HG02973 (cell line): ENCODE measurements around the gene ATG7.

ENCODE experiments used
- ATAC-seq: cut with Tn5 transposase; IDR thresholded peaks from one replicate; pipeline ENCODE4 v1.9.1; 2021; ENCODE audit warnings: moderate library complexity; ENCODE audit not compliant: unreplicated experiment

ATG7 gene

GRCh38 chr3:11548721-11549131 lies 276.5 kb downstream of the ATG7 start:
- no peak for ATAC-seq

- ATAC-seq, result no peak
These were observed 277.5 kb downstream of the ATG7 start for GRCh38 chr3:11549580-11550140.

GRCh38 chr3:11551036-11551435 lies 278.8 kb downstream of the ATG7 start:
- ATAC-seq, result no peak

- no peak for ATAC-seq
These were observed 280.4 kb downstream of the ATG7 start for GRCh38 chr3:11552289-11553264.

- ATAC-seq, result no peak
These were observed 281.4 kb downstream of the ATG7 start for GRCh38 chr3:11553436-11554235.

GRCh38 chr3:11554236-11554610 lies 282.0 kb downstream of the ATG7 start:
- ATAC-seq, result no peak

GRCh38 chr3:11554666-11555065 lies 282.5 kb downstream of the ATG7 start:
- ATAC-seq, result no peak

GRCh38 chr3:11555211-11555782 lies 283.1 kb downstream of the ATG7 start:
- no peak for ATAC-seq

- ATAC-seq, result no peak
These were observed 283.9 kb downstream of the ATG7 start for GRCh38 chr3:11555881-11556633.

- no peak for ATAC-seq
These were observed 284.9 kb downstream of the ATG7 start for GRCh38 chr3:11556851-11557644.

GRCh38 chr3:11558002-11558401 lies 285.8 kb downstream of the ATG7 start:
- ATAC-seq, result no peak

- no peak for ATAC-seq
These were observed 286.3 kb downstream of the ATG7 start for GRCh38 chr3:11558411-11558903.

GRCh38 chr3:11558918-11559815 lies 287.0 kb downstream of the ATG7 start:
- ATAC-seq, result no peak

- no peak for ATAC-seq
These were observed 287.8 kb downstream of the ATG7 start for GRCh38 chr3:11559816-11560633.

- ATAC-seq, result no peak
These were observed 288.5 kb downstream of the ATG7 start for GRCh38 chr3:11560746-11561145.

GRCh38 chr3:11562277-11562881 lies 290.2 kb downstream of the ATG7 start:
- ATAC-seq, result no peak

- ATAC-seq, result no peak
These were observed 291.1 kb downstream of the ATG7 start for GRCh38 chr3:11563159-11563864.
